RWPE2 (cell line): ENCODE data around the gene SLC24A1.
"Not testable (repeated sequence)": the region's sequence is repeated elsewhere in the genome, so short reads cannot be mapped to it uniquely, and the experiment has no call there.

ENCODE experiments used
- ATAC-seq: fragments of 200-7000 bp; cut with Tn5 transposase; 3 replicates; pipeline ENCODE4 v1.9.1; 2021; ENCODE audit warnings: low read depth
- DNase-seq: peaks from one replicate; pipeline ENCODE4 v3.0.0-alpha.2; 2020; ENCODE audit warnings: low spot score
- H3K27ac ChIP-seq: fragments of 450-650 bp; 2 replicates; pipeline ENCODE4 v1.5.1; 2017; ENCODE audit warnings: mild to moderate bottlenecking; ENCODE audit not compliant: poor library complexity, severe bottlenecking
- H3K27me3 ChIP-seq: fragments of 250-450 bp; sonication (Bioruptor Pico); 2 replicates; pipeline ENCODE4 v1.5.1; 2021; ENCODE audit warnings: mild to moderate bottlenecking, moderate library complexity; ENCODE audit not compliant: insufficient read depth, poor library complexity, severe bottlenecking
- H3K36me3 ChIP-seq: fragments of 250-450 bp; sonication (Bioruptor Pico); 2 replicates; pipeline ENCODE4 v1.5.1; 2020; ENCODE audit warnings: low read depth, mild to moderate bottlenecking, moderate library complexity
- H3K4me1 ChIP-seq: fragments of 250-450 bp; sonication (Bioruptor Pico); 2 replicates; pipeline ENCODE4 v1.5.1; 2021; ENCODE audit warnings: mild to moderate bottlenecking, moderate library complexity; ENCODE audit not compliant: insufficient read depth, poor library complexity, severe bottlenecking
- H3K4me3 ChIP-seq: fragments of 250-450 bp; sonication (Bioruptor Pico); 2 replicates; pipeline ENCODE4 v1.5.1; 2021; ENCODE audit warnings: mild to moderate bottlenecking, moderate library complexity; ENCODE audit not compliant: severe bottlenecking
- H3K9me3 ChIP-seq: fragments of 250-450 bp; sonication (Bioruptor Pico); 2 replicates; pipeline ENCODE4 v1.5.1; 2021; ENCODE audit warnings: mild to moderate bottlenecking, moderate library complexity; ENCODE audit not compliant: severe bottlenecking
- CTCF ChIP-seq: fragments of 450-650 bp; IDR thresholded peaks from one replicate; pipeline ENCODE4 v1.5.1; 2017; ENCODE audit warnings: mild to moderate bottlenecking, moderate library complexity; ENCODE audit not compliant: poor library complexity, severe bottlenecking

Gene SLC24A1

GRCh38 chr15:65612949-65613744, 8.6 kb upstream of the SLC24A1 start:
- Histone ChIP-seq H3K27me3 (no peaks in the 10 kb centered on the region), H3K27ac (no peak overlapping the region), H3K4me3 (no peak overlapping the region)

GRCh38 chr15:65615887-65616286, 5.9 kb upstream of the SLC24A1 start:
- not testable (repeated sequence) for H3K9me3 ChIP-seq, H3K27ac ChIP-seq, H3K27me3 ChIP-seq, H3K36me3 ChIP-seq, DNase-seq, ATAC-seq, H3K4me3 ChIP-seq, H3K4me1 ChIP-seq

More at GRCh38 chr15:65612949-65613744, 8.6 kb upstream of the SLC24A1 start:
- TF ChIP-seq CTCF, result no peak
- Histone ChIP-seq H3K4me1 (peaks cover 5% of the 10 kb centered on the region), H3K9me3 (no peaks in the 10 kb centered on the region), H3K36me3 (no peaks in the 10 kb centered on the region)
- no peak for DNase-seq
- ATAC-seq, result no peak

- H3K27me3 ChIP-seq, result no peaks in the 10 kb centered on the region
- no peak overlapping the region for H3K27ac ChIP-seq
- no peak overlapping the region for H3K4me3 ChIP-seq
- DNase-seq, result no peak
- no peak for ATAC-seq
- no peaks in the 10 kb centered on the region for H3K36me3 ChIP-seq
- H3K4me1 ChIP-seq, result no peaks in the 10 kb centered on the region
- no peaks in the 10 kb centered on the region for H3K9me3 ChIP-seq
- no peak for TF ChIP-seq CTCF
Observed at GRCh38 chr15:65618560-65619109, 3.1 kb upstream of the SLC24A1 start.

- ATAC-seq, result no peak
- Histone ChIP-seq H3K36me3 (no peaks in the 10 kb centered on the region), H3K4me3 (no peak overlapping the region), H3K9me3 (no peaks in the 10 kb centered on the region), H3K4me1 (no peaks in the 10 kb centered on the region), H3K27ac (no peak overlapping the region), H3K27me3 (no peaks in the 10 kb centered on the region)
- no peak for TF ChIP-seq CTCF
- no peak for DNase-seq
Observed at GRCh38 chr15:65619626-65620290, 2.0 kb upstream of the SLC24A1 start.

- H3K27ac ChIP-seq, result no peak overlapping the region
- no peaks in the 10 kb centered on the region for H3K4me1 ChIP-seq
- H3K9me3 ChIP-seq, result no peaks in the 10 kb centered on the region
- H3K27me3 ChIP-seq, result no peaks in the 10 kb centered on the region
- ATAC-seq, result no peak; the same call in 1 of the 3 replicates
- DNase-seq, result no peak
- H3K36me3 ChIP-seq, result no peaks in the 10 kb centered on the region
- TF ChIP-seq CTCF, result no peak
- H3K4me3 ChIP-seq, result no peak overlapping the region
Observed at GRCh38 chr15:65620833-65621232, 905 bp upstream of the SLC24A1 start.
